IPS-20b (cell line): ENCODE measurements around the gene MTHFD1L.

Experiments
- H3K27ac ChIP-seq: one replicate; pipeline ENCODE4 v1.5.1; 2013; ENCODE audit warnings: low read length
- H3K27me3 ChIP-seq: 2 replicates; pipeline ENCODE4 v1.6.1; 2013; ENCODE audit warnings: mild to moderate bottlenecking, low read length, inconsistent platforms; ENCODE audit not compliant: insufficient read depth
- H3K36me3 ChIP-seq: 2 replicates; pipeline ENCODE4 v1.6.1; 2013; ENCODE audit warnings: low read depth, mild to moderate bottlenecking, inconsistent platforms, low read length, moderate library complexity; ENCODE audit not compliant: insufficient read depth
- H3K4me1 ChIP-seq: 2 replicates; pipeline ENCODE4 v1.6.1; 2013; ENCODE audit warnings: mild to moderate bottlenecking, control low read depth, inconsistent platforms, low read length, moderate library complexity; ENCODE audit not compliant: insufficient read depth
- H3K4me3 ChIP-seq: 2 replicates; pipeline ENCODE4 v1.5.1; 2013; ENCODE audit warnings: mild to moderate bottlenecking, low read length, inconsistent platforms
- H3K9ac ChIP-seq: 2 replicates; pipeline ENCODE4 v1.6.1; 2013; ENCODE audit warnings: low read depth, mild to moderate bottlenecking, inconsistent platforms, low read length, moderate library complexity
- H3K9me3 ChIP-seq: 2 replicates; pipeline ENCODE4 v1.6.1; 2013; ENCODE audit warnings: mild to moderate bottlenecking, low read depth, low read length, inconsistent platforms; ENCODE audit not compliant: insufficient read depth

The MTHFD1L gene

DNA sequence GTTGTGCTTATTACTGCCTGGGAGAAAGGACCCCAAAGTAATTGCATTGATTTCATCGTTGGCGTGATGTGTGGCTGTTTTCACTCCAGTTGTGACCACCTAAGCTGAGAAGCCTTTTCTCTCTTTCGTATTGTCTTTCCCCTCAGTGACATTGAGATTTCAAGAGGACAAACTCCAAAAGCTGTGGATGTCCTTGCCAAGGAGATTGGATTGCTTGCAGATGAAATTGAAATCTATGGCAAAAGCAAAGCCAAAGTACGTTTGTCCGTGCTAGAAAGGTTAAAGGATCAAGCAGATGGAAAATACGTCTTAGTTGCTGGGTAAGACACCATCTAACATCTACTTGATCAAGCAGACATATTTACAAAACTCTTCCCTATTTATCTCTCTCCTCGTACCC, 60.5 kb downstream of the MTHFD1L start:
- no peak overlapping the region for H3K27ac ChIP-seq
- no peaks in the 10 kb centered on the region for H3K4me1 ChIP-seq
- H3K9ac ChIP-seq = no peak overlapping the region
- peaks cover 58% of the 10 kb centered on the region for H3K36me3 ChIP-seq
- H3K27me3 ChIP-seq = no peaks in the 10 kb centered on the region
- H3K9me3 ChIP-seq = no peaks in the 10 kb centered on the region
- H3K4me3 ChIP-seq = no peak overlapping the region

DNA sequence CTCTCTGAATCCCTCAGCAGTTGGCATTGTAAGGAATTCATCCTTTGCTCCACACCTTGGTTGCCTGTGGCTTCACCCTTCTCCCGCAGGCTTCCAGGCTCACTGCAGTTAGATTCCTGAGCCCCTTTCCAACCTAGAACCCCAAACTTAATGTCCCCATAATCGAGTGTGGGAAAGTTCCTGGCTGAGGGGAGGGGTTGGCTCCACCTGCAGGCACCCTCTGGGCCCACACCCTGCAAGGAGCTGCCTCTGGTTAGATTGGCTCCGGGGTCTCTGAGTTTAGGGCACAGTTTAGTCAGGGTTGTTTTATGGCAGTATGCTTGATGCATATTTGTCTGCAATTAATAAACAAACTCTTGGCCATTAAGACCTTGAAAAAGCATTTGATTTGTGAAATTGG, 63.4 kb downstream of the MTHFD1L start:
- Histone ChIP-seq H3K27ac (no peak overlapping the region), H3K36me3 (peaks cover 41% of the 10 kb centered on the region), H3K9ac (no peak overlapping the region), H3K4me3 (no peak overlapping the region), H3K27me3 (no peaks in the 10 kb centered on the region), H3K9me3 (no peaks in the 10 kb centered on the region), H3K4me1 (no peaks in the 10 kb centered on the region)

DNA sequence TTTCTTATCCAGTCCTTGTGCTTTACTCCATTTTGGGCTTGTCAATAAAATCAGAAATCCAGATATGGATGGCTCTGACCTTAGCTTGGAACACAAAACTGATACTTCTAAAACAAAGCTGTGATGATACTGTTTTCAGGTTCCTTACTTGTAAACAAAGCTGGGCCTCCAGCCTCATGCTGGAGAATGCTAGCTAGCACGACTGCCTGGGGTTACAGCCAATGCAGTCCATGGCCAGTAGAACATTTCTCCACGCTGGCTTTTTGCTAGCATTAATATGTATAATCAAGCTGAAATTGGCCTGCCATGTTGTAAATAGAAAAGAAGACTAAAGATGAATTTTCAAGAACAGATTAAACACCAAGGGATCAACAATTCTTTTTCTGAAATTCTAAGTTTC, 63.9 kb downstream of the MTHFD1L start:
- no peaks in the 10 kb centered on the region for H3K27me3 ChIP-seq
- no peaks in the 10 kb centered on the region for H3K9me3 ChIP-seq
- H3K36me3 ChIP-seq = peaks cover 44% of the 10 kb centered on the region
- H3K4me3 ChIP-seq = no peak overlapping the region
- H3K27ac ChIP-seq = no peak overlapping the region
- H3K4me1 ChIP-seq = no peaks in the 10 kb centered on the region
- H3K9ac ChIP-seq = no peak overlapping the region

DNA sequence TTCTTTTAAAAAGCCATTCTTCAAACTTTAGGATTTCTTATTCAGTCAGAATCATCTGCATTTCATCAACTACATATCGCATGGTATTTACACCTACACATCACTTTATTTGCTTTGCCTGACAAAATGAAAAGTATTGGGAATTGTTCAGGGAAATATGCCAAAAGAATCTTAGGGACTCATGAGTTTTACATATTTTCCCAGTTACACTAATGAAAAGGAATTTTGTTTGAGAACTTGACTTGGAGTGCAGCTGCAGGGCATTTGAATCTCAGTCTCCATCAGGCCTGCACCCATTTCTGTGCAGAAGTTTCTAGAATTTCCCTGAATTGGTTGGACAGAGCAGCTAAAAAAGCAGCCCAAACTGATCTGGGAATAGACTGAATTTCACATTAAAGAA, 65.3 kb downstream of the MTHFD1L start:
- H3K4me3 ChIP-seq = no peak overlapping the region
- no peak overlapping the region for H3K9ac ChIP-seq
- no peak overlapping the region for H3K27ac ChIP-seq
- H3K27me3 ChIP-seq = no peaks in the 10 kb centered on the region
- H3K36me3 ChIP-seq = peaks cover 46% of the 10 kb centered on the region
- H3K4me1 ChIP-seq = no peaks in the 10 kb centered on the region
- no peaks in the 10 kb centered on the region for H3K9me3 ChIP-seq

DNA sequence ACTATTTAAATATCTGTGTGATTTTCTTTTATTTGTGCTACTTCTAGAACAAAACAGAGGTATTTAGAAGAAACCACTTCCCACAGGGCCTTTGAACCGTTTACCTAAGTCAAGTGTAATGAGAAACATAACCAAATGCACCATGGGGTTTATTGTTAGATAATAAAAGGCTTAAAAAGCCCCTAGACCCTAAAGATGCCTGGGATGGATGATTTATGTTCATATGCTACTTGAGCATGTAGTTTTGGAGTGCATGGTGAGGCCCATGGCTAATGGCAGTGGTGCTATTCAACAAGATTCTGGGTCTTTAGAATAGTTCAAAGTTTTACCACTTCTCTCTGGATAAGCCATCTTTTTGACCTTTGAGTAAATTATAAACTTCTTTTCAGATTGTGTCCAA, 65.9 kb downstream of the MTHFD1L start:
- H3K9ac ChIP-seq = no peak overlapping the region
- peaks cover 46% of the 10 kb centered on the region for H3K36me3 ChIP-seq
- no peak overlapping the region for H3K4me3 ChIP-seq
- H3K9me3 ChIP-seq = no peaks in the 10 kb centered on the region
- H3K4me1 ChIP-seq = no peaks in the 10 kb centered on the region
- no peaks in the 10 kb centered on the region for H3K27me3 ChIP-seq
- H3K27ac ChIP-seq = no peak overlapping the region

DNA sequence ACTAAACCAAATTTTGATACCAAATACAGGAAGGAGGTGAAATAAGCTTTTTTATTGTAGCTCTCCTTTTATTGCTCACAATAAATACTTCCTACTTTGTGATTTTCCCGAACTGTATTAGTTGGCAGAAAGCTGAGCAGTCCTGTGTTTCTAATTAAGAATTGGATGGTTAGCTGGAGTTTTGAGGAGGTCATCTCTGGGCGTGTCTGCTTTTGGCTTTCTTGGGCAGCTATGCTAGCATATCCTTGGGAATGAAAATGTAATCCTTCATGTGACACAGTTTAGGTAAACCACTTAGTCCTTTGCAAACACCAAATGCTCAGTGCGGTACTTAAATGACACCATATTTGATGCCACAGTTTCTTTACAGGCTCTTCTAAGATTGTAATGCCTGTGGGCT, 67.5 kb downstream of the MTHFD1L start:
- Histone ChIP-seq H3K27ac (no peak overlapping the region), H3K4me3 (no peak overlapping the region), H3K4me1 (no peaks in the 10 kb centered on the region), H3K9me3 (no peaks in the 10 kb centered on the region), H3K36me3 (peaks cover 44% of the 10 kb centered on the region), H3K9ac (no peak overlapping the region), H3K27me3 (no peaks in the 10 kb centered on the region)

DNA sequence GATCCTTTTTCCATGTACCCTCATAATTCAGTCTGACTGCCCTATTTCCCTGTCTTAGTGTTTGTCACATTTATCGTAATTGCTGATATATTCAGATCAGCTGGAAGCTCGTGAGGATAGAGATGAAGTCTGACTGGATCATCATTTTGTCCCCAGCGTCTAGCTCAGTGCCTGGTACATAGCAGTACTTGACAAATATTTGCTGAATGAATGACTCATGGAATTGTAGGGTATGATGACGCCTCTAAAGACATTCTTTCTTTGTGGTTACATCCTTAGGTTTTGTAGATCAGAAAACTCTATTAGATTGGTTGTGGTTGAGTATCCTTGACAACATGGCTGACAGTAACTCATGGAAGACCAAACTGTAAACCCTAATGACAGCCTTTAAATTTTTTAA, 68.9 kb downstream of the MTHFD1L start:
- Histone ChIP-seq H3K27me3 (no peaks in the 10 kb centered on the region), H3K9me3 (no peaks in the 10 kb centered on the region), H3K4me1 (no peaks in the 10 kb centered on the region), H3K36me3 (peaks cover 55% of the 10 kb centered on the region), H3K9ac (no peak overlapping the region), H3K27ac (no peak overlapping the region), H3K4me3 (no peak overlapping the region)

DNA sequence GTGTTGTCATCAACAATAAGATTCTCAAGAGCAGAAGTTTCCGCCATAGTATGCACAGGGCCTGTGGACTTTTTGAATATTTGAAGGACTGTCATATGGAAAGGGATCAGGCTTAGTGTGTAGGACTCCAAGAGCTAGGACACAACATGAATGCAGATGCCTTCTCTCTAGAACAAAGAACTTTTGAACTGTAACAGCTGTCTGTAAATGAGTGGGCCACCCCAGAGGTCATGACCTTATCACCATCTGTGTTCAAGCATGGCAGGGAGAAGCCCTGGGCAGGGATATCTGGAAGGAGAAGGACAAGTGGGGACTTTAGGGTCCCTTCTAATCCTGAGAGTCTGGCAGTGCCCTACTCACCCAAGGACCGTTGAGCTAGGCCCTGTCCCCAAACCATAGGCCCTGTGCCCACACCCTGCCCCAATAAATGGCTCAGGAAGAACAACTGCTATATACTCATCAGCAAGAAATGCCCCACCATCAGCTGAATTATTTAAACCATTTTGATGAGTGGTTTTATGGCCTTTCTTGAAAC, 70.6 kb downstream of the MTHFD1L start:
- H3K36me3 ChIP-seq = peaks cover 57% of the 10 kb centered on the region
- H3K4me1 ChIP-seq = no peaks in the 10 kb centered on the region
- H3K27ac ChIP-seq = no peak overlapping the region
- H3K9me3 ChIP-seq = no peaks in the 10 kb centered on the region
- H3K27me3 ChIP-seq = no peaks in the 10 kb centered on the region
- no peak overlapping the region for H3K4me3 ChIP-seq
- H3K9ac ChIP-seq = no peak overlapping the region

DNA sequence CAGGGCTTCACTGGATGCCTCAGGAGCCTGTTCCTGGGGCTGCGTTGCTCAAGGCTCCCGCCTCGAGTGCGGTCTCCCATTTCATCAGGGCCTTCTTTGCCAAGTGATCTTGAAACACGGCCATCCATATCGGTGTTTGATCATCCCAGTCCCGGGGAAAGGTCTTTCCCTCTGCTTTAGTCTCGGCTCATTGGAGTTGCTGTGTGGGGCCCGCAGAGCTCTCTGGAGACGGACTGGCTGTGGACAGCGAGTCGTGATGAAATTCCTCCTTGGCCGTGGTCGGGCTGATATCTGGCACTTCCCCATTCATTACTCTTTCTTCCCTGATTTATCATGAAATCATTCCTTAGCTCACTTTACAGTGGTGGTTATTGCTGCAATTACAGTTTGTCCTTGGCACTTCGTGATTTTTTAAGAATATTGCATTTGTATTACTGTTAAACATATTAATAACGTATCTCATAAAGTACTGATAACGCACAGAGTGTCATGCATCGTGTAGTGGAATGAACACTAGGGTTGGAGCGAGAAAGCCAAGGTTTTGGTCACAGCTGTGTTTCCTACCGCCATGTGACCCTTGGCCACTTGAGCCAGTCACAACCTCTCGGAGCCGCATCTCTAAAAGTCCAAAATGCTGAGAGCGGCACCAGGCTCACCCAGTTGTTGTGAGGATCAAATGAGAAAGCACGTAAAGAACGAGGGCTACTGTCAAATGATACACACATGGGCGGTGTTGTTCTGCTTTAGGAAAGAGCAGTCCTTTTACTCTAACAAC, 71.8 kb downstream of the MTHFD1L start:
- Histone ChIP-seq H3K9ac (no peak overlapping the region), H3K36me3 (peaks cover 57% of the 10 kb centered on the region)

DNA sequence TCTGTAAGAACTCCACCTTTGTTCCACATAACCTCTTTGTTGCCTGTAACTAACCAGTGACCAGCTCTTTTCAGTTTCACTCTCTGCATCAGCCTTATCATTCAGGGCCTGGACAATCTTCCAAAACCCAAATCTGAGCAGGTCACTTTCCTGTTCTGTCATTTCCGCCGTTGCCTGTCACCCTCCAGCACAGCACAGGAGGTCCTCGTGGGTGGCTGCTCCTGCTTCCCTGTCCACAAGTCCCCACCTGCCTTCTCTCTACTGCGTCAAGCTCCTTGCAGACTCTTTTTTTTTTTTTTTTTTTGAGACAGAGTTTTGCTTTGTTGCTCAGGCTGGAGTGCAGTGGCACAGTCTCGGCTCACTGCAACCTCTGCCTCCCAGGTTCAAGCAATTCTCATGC, 73.9 kb downstream of the MTHFD1L start:
- Histone ChIP-seq H3K27ac (no peak overlapping the region), H3K36me3 (peaks cover 55% of the 10 kb centered on the region), H3K4me3 (no peak overlapping the region), H3K27me3 (no peaks in the 10 kb centered on the region), H3K4me1 (no peaks in the 10 kb centered on the region), H3K9ac (no peak overlapping the region), H3K9me3 (no peaks in the 10 kb centered on the region)

More for the DNA sequence above, 71.8 kb downstream of the MTHFD1L start:
- H3K4me3 ChIP-seq = no peak overlapping the region
- H3K4me1 ChIP-seq = no peaks in the 10 kb centered on the region
- H3K27ac ChIP-seq = no peak overlapping the region
- H3K9me3 ChIP-seq = no peaks in the 10 kb centered on the region
- H3K27me3 ChIP-seq = no peaks in the 10 kb centered on the region

DNA sequence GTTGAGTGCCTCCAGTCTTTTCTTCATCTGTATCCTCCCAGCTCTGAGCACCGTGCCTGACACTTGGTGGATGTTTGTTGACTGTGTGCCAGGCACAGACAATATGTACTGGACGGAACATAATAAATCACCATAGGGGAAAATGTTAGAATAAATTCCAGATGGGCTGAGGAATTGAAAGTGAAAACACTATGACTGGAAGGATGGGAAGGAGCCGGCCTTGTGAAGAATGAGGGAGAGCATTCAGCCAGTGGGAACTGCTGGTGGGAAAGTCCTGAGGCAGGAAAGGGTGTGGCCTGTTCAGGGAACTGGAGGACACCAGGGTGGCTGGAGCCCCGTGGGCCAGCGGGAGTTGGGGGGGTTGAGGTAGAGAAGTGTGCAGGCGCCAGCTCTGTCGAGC, 75.4 kb downstream of the MTHFD1L start:
- H3K9me3 ChIP-seq = no peaks in the 10 kb centered on the region
- H3K36me3 ChIP-seq = peaks cover 59% of the 10 kb centered on the region
- no peak overlapping the region for H3K27ac ChIP-seq
- no peak overlapping the region for H3K9ac ChIP-seq
- no peaks in the 10 kb centered on the region for H3K4me1 ChIP-seq
- no peak overlapping the region for H3K4me3 ChIP-seq
- H3K27me3 ChIP-seq = no peaks in the 10 kb centered on the region

DNA sequence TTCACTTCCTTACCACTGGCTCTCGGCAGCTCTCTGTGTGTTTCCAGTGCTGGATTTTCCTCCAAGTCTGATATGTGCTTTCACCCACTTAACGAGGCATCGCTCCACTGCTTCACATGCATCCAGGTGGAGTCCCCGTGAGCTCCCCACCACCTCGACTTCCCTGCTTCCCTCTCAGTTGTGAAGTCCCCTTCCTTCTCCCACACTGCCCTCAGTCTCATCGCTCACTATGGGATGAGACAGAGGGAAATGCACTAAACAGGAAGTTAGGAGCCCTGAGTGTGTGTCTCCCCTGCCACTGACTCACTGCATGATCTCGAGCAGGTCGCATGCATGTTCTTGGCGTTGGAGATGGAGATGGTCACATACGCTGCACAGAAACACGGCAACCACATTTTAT, 84.0 kb downstream of the MTHFD1L start:
- Histone ChIP-seq H3K27me3 (no peaks in the 10 kb centered on the region), H3K9ac (no peak overlapping the region), H3K27ac (no peak overlapping the region), H3K9me3 (no peaks in the 10 kb centered on the region), H3K4me3 (no peak overlapping the region), H3K36me3 (peaks cover 82% of the 10 kb centered on the region), H3K4me1 (no peaks in the 10 kb centered on the region)
